ENCODE data around the gene ZNF121.
"Not testable (repeated sequence)": the region's sequence is repeated elsewhere in the genome, so short reads cannot be mapped to it uniquely, and the experiment has no call there.

The ZNF121 gene

DNA sequence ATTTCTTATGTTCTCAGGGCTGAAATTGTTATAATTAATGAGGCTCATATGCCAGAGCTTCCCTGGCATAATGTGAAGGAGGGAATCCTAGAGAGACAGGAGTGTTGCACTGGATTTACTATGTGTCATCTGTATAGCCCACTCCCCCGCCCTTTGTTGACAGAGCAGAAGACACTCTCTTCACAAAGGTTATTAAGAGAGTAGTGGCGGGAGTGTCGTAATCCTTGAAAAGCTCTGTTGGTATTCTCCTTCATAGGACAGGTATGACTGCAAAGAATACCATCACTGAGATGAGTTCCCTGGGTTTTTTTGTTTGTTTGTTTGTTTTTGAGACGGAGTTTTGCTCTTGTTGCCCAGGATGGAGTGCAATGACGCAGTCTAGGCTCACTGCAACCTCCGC is 14.0 kb downstream of the ZNF121 start:
- peaks cover 26% of the 10 kb centered on the region for H3K36me3 ChIP-seq (ENCODE audit: control insufficient read depth, insufficient read depth, low read length)
- no peaks in the 10 kb centered on the region for H3K4me1 ChIP-seq (ENCODE audit: control insufficient read depth, insufficient read depth, low read length)

DNA sequence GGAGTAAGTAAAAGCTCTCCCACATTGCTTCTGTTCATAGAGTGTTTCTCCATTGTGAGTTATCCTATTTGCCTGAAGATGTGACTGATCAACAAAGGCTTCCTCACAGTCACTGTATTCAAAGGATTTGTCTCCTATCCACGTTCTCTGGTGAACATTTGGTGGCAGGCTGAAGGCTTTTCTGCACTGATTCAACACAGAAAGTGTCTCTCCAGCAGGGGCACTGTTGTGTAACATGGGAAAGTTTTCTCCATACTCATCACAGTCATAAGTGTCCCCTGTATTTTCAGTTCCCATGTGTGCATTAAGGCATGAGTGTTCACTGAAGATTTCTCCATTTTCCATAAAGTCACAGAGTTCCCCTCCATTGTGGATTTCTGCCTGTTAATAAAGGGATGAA is 17.6 kb downstream of the ZNF121 start:
- no peaks in the 10 kb centered on the region for H3K4me1 ChIP-seq (ENCODE audit: control insufficient read depth, insufficient read depth, low read length)
- H3K27ac ChIP-seq (ENCODE audit: low read depth, low read length), result no peak overlapping the region
- H3K4me3 ChIP-seq (ENCODE audit: low read length), result no peak overlapping the region
- peaks cover 40% of the 10 kb centered on the region for H3K36me3 ChIP-seq (ENCODE audit: control insufficient read depth, insufficient read depth, low read length)
- H3K9ac ChIP-seq (ENCODE audit: low read length), result no peak overlapping the region
- H3K27me3 ChIP-seq (ENCODE audit: control insufficient read depth, insufficient read depth, low read length), result no peaks in the 10 kb centered on the region

More for the DNA sequence above, 14.0 kb downstream of the ZNF121 start:
- no peaks in the 10 kb centered on the region for H3K27me3 ChIP-seq (ENCODE audit: control insufficient read depth, insufficient read depth, low read length)
- H3K27ac ChIP-seq (ENCODE audit: low read depth, low read length), result no peak overlapping the region
- no peak overlapping the region for H3K9ac ChIP-seq (ENCODE audit: low read length)
- H3K4me3 ChIP-seq (ENCODE audit: low read length), result no peak overlapping the region

DNA sequence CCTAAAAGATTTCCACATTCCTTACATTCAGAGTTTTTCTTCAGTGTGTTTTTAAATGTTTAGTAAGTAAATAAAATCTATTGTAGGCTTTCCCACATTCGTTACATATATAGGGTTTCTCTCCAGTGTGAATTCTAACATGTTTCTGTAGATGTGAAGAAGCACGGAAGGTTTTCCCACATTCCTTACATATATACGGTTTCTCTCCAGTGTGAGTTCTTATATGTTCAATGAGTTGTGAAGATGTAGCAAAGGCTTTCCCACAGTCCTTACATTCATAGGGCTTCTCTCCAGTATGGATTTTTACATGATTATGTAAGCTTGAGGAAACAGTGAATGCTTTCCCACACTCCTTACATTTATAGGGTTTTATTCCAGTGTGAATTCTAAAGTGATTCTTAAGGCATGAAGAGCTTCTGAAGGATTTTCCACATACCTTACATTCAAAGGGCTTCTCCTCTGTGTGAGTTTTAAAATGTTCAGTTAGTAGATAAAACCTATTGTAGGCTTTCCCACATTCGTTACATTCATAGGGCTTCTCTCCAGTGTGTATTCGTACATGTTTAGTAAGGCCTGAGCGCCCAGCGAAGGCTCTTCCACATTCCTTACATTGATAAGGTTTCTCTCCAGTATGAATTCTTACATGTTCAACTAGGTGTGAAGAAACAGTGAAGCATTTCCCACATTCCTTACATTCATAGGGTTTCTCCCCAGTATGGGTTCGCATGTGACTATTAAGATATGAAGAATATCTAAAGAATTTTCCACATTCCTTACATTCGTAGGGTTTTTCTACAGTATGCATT is 18.2 kb downstream of the ZNF121 start:
- Histone ChIP-seq H3K27me3 (ENCODE audit: control insufficient read depth, insufficient read depth, low read length) (no peaks in the 10 kb centered on the region), H3K4me3 (ENCODE audit: low read length) (no peak overlapping the region), H3K36me3 (ENCODE audit: control insufficient read depth, insufficient read depth, low read length) (peaks cover 44% of the 10 kb centered on the region), H3K4me1 (ENCODE audit: control insufficient read depth, insufficient read depth, low read length) (no peaks in the 10 kb centered on the region), H3K27ac (ENCODE audit: low read depth, low read length) (no peak overlapping the region), H3K9ac (ENCODE audit: low read length) (no peak overlapping the region)

DNA sequence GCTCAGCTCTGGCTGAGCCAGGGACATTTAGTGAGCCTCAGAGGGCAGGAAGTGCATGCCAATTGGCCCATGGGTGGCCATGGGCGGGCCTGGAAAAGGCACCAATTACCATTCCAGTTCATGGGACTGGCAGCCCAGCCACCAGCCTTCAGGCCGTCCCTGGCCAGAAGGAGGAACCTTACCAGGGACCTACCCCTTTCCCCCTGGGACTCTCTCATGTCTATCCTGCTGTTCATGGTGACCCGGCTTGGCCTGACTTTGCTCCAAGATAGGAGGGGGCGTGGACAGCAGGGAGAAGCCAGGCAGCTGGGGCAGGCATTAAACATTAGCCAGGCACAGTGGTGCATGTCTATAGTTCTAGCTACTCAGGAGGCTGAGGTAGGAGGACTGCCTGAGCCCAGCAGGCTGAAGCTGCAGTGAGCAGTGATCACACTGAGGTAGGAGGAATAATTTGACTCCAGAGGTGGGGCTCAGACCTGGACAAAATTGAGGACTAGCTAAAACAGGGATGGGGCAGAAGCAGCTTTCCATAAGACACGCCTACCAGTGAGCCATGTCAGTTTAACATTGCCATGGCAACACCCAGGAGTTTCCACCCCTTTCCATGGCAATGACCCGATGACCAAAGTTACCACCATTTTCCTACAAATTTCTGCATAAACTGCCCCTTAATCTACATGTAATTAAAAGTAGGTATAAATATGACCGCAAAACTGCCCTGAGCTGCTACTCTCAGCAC is 31.6 kb downstream of the ZNF121 start:
- H3K36me3 ChIP-seq (ENCODE audit: control insufficient read depth, insufficient read depth, low read length), result no peaks in the 10 kb centered on the region
- H3K27ac ChIP-seq (ENCODE audit: low read depth, low read length), result no peak overlapping the region
- no peaks in the 10 kb centered on the region for H3K4me1 ChIP-seq (ENCODE audit: control insufficient read depth, insufficient read depth, low read length)
- H3K9ac ChIP-seq (ENCODE audit: low read length), result no peak overlapping the region
- H3K4me3 ChIP-seq (ENCODE audit: low read length), result no peak overlapping the region
- H3K27me3 ChIP-seq (ENCODE audit: control insufficient read depth, insufficient read depth, low read length), result no peaks in the 10 kb centered on the region

DNA sequence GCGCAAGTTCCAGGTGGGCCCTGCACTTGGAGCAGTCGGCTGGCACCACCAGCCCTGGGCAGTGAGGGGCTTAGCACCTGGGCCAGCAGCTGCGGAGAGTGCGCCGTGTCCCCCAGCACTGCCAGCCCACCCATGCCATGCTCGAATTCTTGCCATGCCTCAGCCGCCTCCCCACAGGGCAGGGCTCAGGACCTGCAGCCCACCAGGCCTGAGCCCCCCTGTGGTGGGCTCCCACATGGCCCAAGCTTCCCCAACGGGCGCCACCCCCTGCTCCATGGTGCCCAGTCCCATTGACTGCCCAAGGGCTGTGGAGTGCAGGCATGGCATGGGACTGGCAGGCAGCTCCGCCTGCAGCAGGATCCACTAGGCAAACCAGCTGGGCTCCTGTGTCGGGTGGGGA is 36.4 kb downstream of the ZNF121 start:
- no peak overlapping the region for H3K27ac ChIP-seq (ENCODE audit: low read depth, low read length)
- H3K4me1 ChIP-seq (ENCODE audit: control insufficient read depth, insufficient read depth, low read length), result no peaks in the 10 kb centered on the region
- H3K4me3 ChIP-seq (ENCODE audit: low read length), result no peak overlapping the region
- no peak overlapping the region for H3K9ac ChIP-seq (ENCODE audit: low read length)
- no peaks in the 10 kb centered on the region for H3K36me3 ChIP-seq (ENCODE audit: control insufficient read depth, insufficient read depth, low read length)
- no peaks in the 10 kb centered on the region for H3K27me3 ChIP-seq (ENCODE audit: control insufficient read depth, insufficient read depth, low read length)

DNA sequence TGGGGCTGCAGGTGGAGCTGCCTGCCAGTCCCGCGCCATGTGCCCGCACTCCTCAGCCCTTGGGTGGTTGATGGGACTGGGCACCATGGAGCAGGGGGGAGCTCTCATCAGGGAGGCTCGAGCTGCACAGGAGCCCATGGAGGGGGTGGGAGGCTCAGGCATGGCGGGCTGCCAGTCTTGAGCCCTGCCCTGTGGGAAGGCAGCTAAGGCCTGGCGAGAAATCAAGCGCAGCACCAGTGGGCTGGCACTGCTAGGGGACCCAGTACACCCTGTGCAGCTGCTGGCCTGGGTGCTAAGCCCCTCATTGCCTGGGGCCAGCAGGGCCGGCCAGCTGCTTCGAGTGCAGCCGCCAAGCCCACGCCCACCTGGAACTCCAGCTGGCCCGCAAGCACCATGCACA is 43.0 kb downstream of the ZNF121 start:
- H3K27ac ChIP-seq (ENCODE audit: low read depth, low read length); H3K36me3 ChIP-seq (ENCODE audit: control insufficient read depth, insufficient read depth, low read length); H3K4me1 ChIP-seq (ENCODE audit: control insufficient read depth, insufficient read depth, low read length); H3K9ac ChIP-seq (ENCODE audit: low read length); H3K4me3 ChIP-seq (ENCODE audit: low read length); H3K27me3 ChIP-seq (ENCODE audit: control insufficient read depth, insufficient read depth, low read length): not testable (repeated sequence)

DNA sequence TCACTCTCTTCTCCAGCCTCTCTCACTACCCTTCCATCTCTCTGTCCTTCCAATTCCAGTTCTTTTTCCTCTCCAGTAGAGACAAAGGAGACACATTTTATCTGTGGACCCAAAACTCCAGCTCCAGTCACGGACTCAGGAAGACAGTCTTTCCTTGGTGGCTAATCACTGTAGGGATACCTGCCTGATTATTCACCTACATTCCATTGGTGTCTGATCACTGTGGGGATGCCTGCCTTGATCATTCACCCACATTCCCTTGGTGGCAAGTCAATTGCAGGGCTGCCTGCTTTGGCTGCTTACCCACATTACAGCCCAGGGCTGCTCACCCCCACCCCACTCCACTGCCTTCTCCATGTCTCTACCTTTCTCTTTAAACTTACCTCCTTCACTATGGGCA is 44.4 kb downstream of the ZNF121 start:
- not testable (repeated sequence) for H3K4me3 ChIP-seq (ENCODE audit: low read length); H3K9ac ChIP-seq (ENCODE audit: low read length); H3K4me1 ChIP-seq (ENCODE audit: control insufficient read depth, insufficient read depth, low read length); H3K27me3 ChIP-seq (ENCODE audit: control insufficient read depth, insufficient read depth, low read length); H3K27ac ChIP-seq (ENCODE audit: low read depth, low read length)
- H3K36me3 ChIP-seq (ENCODE audit: control insufficient read depth, insufficient read depth, low read length), result peaks cover 12% of the 10 kb centered on the region

DNA sequence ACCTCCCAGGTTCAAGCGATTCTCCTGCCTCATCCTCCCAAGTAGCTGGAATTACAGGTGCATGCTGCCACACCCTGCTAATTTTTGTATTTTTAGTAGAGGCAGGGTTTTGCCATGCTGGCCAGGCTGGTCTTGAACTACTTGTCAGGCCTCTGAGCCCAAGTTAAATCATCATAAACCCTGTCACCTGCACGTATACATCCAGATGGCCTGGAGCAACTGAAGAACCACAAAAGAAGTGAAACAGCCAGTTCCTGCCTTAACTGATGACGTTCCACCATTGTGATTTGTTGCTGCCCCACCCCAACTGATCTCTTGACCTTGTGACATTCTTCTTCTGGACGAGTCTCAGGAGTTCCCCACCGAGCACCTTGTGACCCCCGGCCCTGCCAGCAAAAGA is 45.1 kb downstream of the ZNF121 start:
- H3K27me3 ChIP-seq (ENCODE audit: control insufficient read depth, insufficient read depth, low read length); H3K9ac ChIP-seq (ENCODE audit: low read length); H3K4me1 ChIP-seq (ENCODE audit: control insufficient read depth, insufficient read depth, low read length): not testable (repeated sequence)
- peak overlapping the region; percentile 97 for H3K27ac ChIP-seq (ENCODE audit: low read depth, low read length)
- peaks cover 19% of the 10 kb centered on the region for H3K36me3 ChIP-seq (ENCODE audit: control insufficient read depth, insufficient read depth, low read length)
- H3K4me3 ChIP-seq (ENCODE audit: low read length), result peak overlapping the region; percentile 91

DNA sequence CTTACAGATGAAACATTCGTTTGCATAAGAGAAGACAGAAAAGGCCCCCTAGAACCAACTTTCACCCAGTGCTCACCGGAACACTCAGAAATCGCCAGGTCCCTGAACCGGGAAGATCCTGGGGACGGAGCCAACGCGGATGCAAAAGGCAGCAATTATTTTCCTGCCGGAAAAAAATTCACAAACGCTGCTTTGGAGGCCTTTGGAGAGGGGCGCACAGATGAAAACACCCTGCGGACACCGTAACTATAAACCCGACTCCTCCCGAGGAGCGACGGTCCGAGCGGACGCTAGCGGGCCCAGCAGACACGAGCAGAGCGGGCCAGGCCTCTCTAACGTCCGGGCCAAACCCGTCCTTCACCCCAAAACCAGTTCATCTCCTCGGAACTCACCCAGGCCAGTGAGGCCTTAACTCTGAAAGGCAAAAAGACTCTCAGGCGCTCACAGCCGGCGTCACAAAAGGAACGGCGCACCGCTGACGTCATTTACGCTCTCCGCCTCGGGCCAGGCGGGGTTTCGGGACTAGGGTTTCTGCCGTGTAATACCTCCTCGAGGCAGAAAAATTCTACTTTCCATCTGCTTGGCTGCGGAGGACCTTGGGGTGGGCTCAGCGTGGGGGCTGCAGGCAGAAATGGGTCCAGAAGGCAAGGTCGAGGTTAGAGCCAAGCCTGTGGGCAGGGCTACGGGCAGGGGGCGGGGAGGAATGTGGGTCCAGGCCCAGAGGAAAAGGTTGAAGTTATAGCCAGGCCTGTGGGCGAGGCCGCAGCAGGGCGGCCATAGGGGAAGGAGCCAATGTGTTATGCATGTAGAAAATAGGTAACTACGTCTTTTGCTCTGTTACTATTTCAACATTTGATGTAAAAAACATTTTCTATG is 45.9 kb downstream of the ZNF121 start, which contains the start of gene ZNF426:
Gene ZNF426 (minus strand): TSS at position 463 of the 876 bp plus-strand sequence. CDS start 2,413 bp downstream, outside the sequence.
- Histone ChIP-seq H3K27ac (ENCODE audit: low read depth, low read length) (peak within 1 kb of the TSS; percentile 97), H3K4me1 (ENCODE audit: control insufficient read depth, insufficient read depth, low read length) (no peaks in the 10 kb centered on the region), H3K9ac (ENCODE audit: low read length) (peak within 1 kb of the TSS; percentile 95)

DNA sequence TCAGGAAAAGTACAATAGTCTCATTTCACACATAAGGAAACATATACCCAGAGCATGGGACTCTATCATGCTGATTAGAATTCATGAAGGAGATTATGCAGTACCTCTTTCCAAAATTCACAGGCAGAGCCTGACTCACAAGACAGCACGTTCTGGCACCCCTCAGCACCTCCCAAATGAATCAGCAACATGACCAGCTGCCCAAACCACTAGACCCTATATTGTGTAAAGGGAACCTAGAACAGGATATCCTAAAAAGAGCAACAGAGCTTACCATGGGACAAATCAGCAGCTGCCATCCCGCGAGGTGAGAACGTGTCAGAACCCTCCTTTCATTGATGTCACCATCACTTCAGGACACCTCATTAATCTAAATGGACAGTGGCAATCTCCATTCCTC is 48.4 kb downstream of the ZNF121 start:
- Histone ChIP-seq H3K27me3 (ENCODE audit: control insufficient read depth, insufficient read depth, low read length) (no peaks in the 10 kb centered on the region), H3K4me1 (ENCODE audit: control insufficient read depth, insufficient read depth, low read length) (no peaks in the 10 kb centered on the region), H3K9ac (ENCODE audit: low read length) (no peak overlapping the region), H3K27ac (ENCODE audit: low read depth, low read length) (no peak overlapping the region), H3K36me3 (ENCODE audit: control insufficient read depth, insufficient read depth, low read length) (peaks cover 48% of the 10 kb centered on the region), H3K4me3 (ENCODE audit: low read length) (no peak overlapping the region)

More for the DNA sequence above, 45.9 kb downstream of the ZNF121 start, which contains the start of gene ZNF426:
- Histone ChIP-seq H3K4me3 (ENCODE audit: low read length) (peak within 1 kb of the TSS; percentile 91), H3K27me3 (ENCODE audit: control insufficient read depth, insufficient read depth, low read length) (no peaks in the 10 kb centered on the region), H3K36me3 (ENCODE audit: control insufficient read depth, insufficient read depth, low read length) (peaks cover 27% of the 10 kb centered on the region)

DNA sequence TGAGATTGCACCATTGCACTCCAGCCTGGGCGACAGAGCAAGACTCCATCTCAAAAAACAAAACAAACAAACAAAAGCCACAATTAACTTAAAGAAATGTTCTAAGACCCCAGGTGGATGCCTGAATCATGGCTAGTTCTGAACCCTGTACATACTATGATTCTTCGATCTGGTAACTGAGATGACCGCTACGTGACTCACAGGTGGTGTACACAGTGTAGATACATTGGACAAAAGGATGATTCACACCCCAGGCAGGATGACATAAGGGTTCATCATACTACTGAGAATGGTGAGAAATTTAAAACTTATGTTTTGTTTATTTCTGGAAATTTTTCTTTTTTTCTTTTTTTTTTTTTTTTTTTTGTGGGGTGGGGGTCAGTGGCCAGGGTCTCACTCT is 52.4 kb downstream of the ZNF121 start:
- Histone ChIP-seq H3K4me1 (ENCODE audit: control insufficient read depth, insufficient read depth, low read length) (no peaks in the 10 kb centered on the region), H3K27me3 (ENCODE audit: control insufficient read depth, insufficient read depth, low read length) (no peaks in the 10 kb centered on the region), H3K36me3 (ENCODE audit: control insufficient read depth, insufficient read depth, low read length) (peaks cover 78% of the 10 kb centered on the region), H3K4me3 (ENCODE audit: low read length) (no peak overlapping the region), H3K9ac (ENCODE audit: low read length) (no peak overlapping the region), H3K27ac (ENCODE audit: low read depth, low read length) (no peak overlapping the region)

DNA sequence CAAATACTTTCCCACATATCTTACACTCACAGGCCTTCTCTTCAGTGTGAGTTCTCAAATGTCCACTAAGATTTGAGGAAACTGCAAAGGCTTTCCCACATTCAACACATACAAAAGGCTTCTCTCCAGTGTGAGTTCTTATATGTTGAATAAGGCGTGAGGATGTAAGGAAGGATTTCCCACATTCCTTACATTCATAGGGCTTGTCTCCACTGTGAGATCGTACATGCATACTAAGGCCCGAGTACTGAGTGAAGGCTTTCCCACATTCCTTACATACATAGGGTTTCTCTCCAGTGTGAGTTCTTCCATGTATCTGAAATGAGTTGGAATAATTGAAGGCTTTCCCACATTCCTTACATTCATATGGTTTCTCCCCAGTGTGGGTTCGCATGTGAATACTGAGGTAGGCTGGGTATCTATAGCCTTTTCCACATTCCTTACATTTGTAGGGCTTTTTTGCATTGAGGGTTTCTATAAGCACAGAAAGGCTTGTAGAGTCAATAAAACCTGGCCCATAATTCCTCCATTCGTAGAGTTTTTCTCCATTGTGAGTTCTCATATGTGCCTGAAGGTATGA is 55.5 kb downstream of the ZNF121 start:
- no peaks in the 10 kb centered on the region for H3K4me1 ChIP-seq (ENCODE audit: control insufficient read depth, insufficient read depth, low read length)
- no peaks in the 10 kb centered on the region for H3K27me3 ChIP-seq (ENCODE audit: control insufficient read depth, insufficient read depth, low read length)
- peaks cover 62% of the 10 kb centered on the region for H3K36me3 ChIP-seq (ENCODE audit: control insufficient read depth, insufficient read depth, low read length)
- H3K27ac ChIP-seq (ENCODE audit: low read depth, low read length), result no peak overlapping the region
- H3K9ac ChIP-seq (ENCODE audit: low read length), result no peak overlapping the region
- peak overlapping the region; percentile 22 for H3K4me3 ChIP-seq (ENCODE audit: low read length)
